HG02981 (cell line): ENCODE data around the gene PCDHGA7.
"Not testable (repeated sequence)": the region's sequence is repeated elsewhere in the genome, so short reads cannot be mapped to it uniquely, and the experiment has no call there.

Source experiments
- ATAC-seq: cut with Tn5 transposase; IDR thresholded peaks from one replicate; pipeline ENCODE4 v1.9.1; 2021; ENCODE audit warnings: mild to moderate bottlenecking, moderate library complexity; ENCODE audit not compliant: unreplicated experiment

Gene PCDHGA7

GRCh38 chr5:141397756-141398551 lies 15.4 kb downstream of the PCDHGA7 start, which contains the start of gene PCDHGB5:
Gene PCDHGB5 (plus strand): TSS chr5:141397947. CDS start chr5:141398128, 181 bp downstream.
- peak; percentile 87 for ATAC-seq

GRCh38 chr5:141398608-141399007 lies 16.1 kb downstream of the PCDHGA7 start:
- ATAC-seq: no peak

- no peak for ATAC-seq
Observed at GRCh38 chr5:141399555-141400258, 17.2 kb downstream of the PCDHGA7 start.

GRCh38 chr5:141402553-141403243 lies 20.2 kb downstream of the PCDHGA7 start, which contains the start of gene PCDHGA9:
Gene PCDHGA9 (plus strand): TSS chr5:141402778. CDS start chr5:141402953, 175 bp downstream.
- ATAC-seq: no peak

- no peak for ATAC-seq
Observed at GRCh38 chr5:141403387-141403786, 20.8 kb downstream of the PCDHGA7 start.

- ATAC-seq: not testable (repeated sequence)
Observed at GRCh38 chr5:141407790-141408505, 25.4 kb downstream of the PCDHGA7 start, which contains the start of gene PCDHGB6. Gene PCDHGB6 (plus strand): TSS chr5:141408021. CDS start chr5:141408203, 182 bp downstream.

- ATAC-seq: no peak
Observed at GRCh38 chr5:141409598-141410306, 27.2 kb downstream of the PCDHGA7 start.

- ATAC-seq: no peak
Observed at GRCh38 chr5:141411575-141411974, 29.0 kb downstream of the PCDHGA7 start.

- peak; percentile 54 for ATAC-seq
Observed at GRCh38 chr5:141412854-141413539, 30.5 kb downstream of the PCDHGA7 start, which contains the start of gene PCDHGA10. Gene PCDHGA10 (plus strand): TSS chr5:141412987. CDS start chr5:141413176, 189 bp downstream.

- ATAC-seq: no peak
Observed at GRCh38 chr5:141413540-141414069, 31.1 kb downstream of the PCDHGA7 start.

GRCh38 chr5:141414548-141415274 lies 32.2 kb downstream of the PCDHGA7 start:
- not testable (repeated sequence) for ATAC-seq

GRCh38 chr5:141415275-141415618 lies 32.7 kb downstream of the PCDHGA7 start:
- not testable (repeated sequence) for ATAC-seq

GRCh38 chr5:141417494-141418172 lies 35.1 kb downstream of the PCDHGA7 start, which contains the start of gene PCDHGB7:
Gene PCDHGB7 (plus strand): TSS chr5:141417677. CDS start chr5:141417860, 183 bp downstream.
- peak; percentile 81 for ATAC-seq

- no peak for ATAC-seq
Observed at GRCh38 chr5:141419074-141419880, 36.7 kb downstream of the PCDHGA7 start.

- ATAC-seq: peak; percentile 34
Observed at GRCh38 chr5:141420855-141421488, 38.4 kb downstream of the PCDHGA7 start, which contains the start of gene PCDHGA11. Gene PCDHGA11 (plus strand): TSS chr5:141421051. CDS start chr5:141421228, 177 bp downstream.

- ATAC-seq: no peak
Observed at GRCh38 chr5:141421489-141421855, 38.9 kb downstream of the PCDHGA7 start.
